CD14-positive monocyte (primary cell): ENCODE results near the gene MINK1. TPM values are rescaled to one million over a fixed set of nuclear protein-coding genes. Genes with fewer than 3 reads are reported as not detected.

ENCODE experiments used
- DNase-seq, 3 donors: peaks; one replicate each; pipeline ENCODE4 v3.0.0-alpha.2; 2011 to 2022
- H2AFZ ChIP-seq: 2 replicates; pipeline ENCODE4 v1.6.0; 2012; ENCODE audit warnings: mild to moderate bottlenecking, low read depth, low read length, inconsistent platforms; ENCODE audit not compliant: insufficient read depth, poor library complexity, severe bottlenecking
- H3K27ac ChIP-seq, 2 donors: 1 replicate in 1 of 2; 2 replicates in 1 of 2; pipeline ENCODE4 v1.5.1; 2012 to 2013; ENCODE audit warnings: low read length in 2 of 2, control low read depth in 1 of 2, inconsistent platforms in 1 of 2, low read depth in 1 of 2, mild to moderate bottlenecking in 1 of 2
- H3K27me3 ChIP-seq, 2 donors: one replicate each; pipeline versions ENCODE4 v1.6.0 to v1.6.1; 2011 to 2013; ENCODE audit warnings: low read length in 2 of 2; ENCODE audit not compliant: control insufficient read depth in 2 of 2, insufficient read depth in 2 of 2
- H3K36me3 ChIP-seq, 2 donors: replicated peaks in 1 of 2; 1 replicate in 1 of 2; 2 replicates in 1 of 2; pipeline versions ENCODE4 v1.5.1 to v1.6.1; 2012 to 2013; ENCODE audit warnings: low read length in 2 of 2, control low read depth in 1 of 2, inconsistent platforms in 1 of 2, mild to moderate bottlenecking in 1 of 2; ENCODE audit not compliant: insufficient read depth in 2 of 2, control insufficient read depth in 1 of 2
- H3K4me1 ChIP-seq, 2 donors: 1 replicate in 1 of 2; 2 replicates in 1 of 2; pipeline versions ENCODE4 v1.5.1 to v1.6.1; 2012 to 2013; ENCODE audit warnings: low read length in 2 of 2, control low read depth in 1 of 2, inconsistent platforms in 1 of 2, mild to moderate bottlenecking in 1 of 2, moderate library complexity in 1 of 2; ENCODE audit not compliant: insufficient read depth in 2 of 2, control insufficient read depth in 1 of 2
- H3K4me2 ChIP-seq: replicated peaks from 2 replicates; pipeline ENCODE3; 2012; ENCODE audit warnings: low read length, moderate library complexity, mild to moderate bottlenecking; ENCODE audit not compliant: poor library complexity, severe bottlenecking; ENCODE audit errors: extremely low read depth
- H3K4me3 ChIP-seq, 3 experiments: fragments of 200-600 bp in 1 of 3; sonication (generic) in 1 of 3; replicated peaks in 1 of 3; 1 replicate in 2 of 3; 2 replicates in 1 of 3; pipeline ENCODE4 v1.5.1; 2011 to 2013; ENCODE audit warnings: low read length in 3 of 3, mild to moderate bottlenecking in 3 of 3, control low read depth in 2 of 3, low read depth in 2 of 3, inconsistent platforms in 1 of 3, moderate library complexity in 1 of 3
- H3K79me2 ChIP-seq: 2 replicates; pipeline ENCODE4 v1.6.0; 2012; ENCODE audit warnings: mild to moderate bottlenecking, control low read depth, inconsistent platforms, low read length, moderate library complexity; ENCODE audit not compliant: insufficient read depth
- H3K9ac ChIP-seq: 2 replicates; pipeline ENCODE4 v1.6.0; 2017; ENCODE audit warnings: low read length, mild to moderate bottlenecking; ENCODE audit not compliant: insufficient read depth, poor library complexity, severe bottlenecking
- H3K9me3 ChIP-seq, 2 donors: replicated peaks in 1 of 2; 1 replicate in 1 of 2; 2 replicates in 1 of 2; pipeline versions ENCODE4 v1.5.1 to v1.6.1; 2012 to 2013; ENCODE audit warnings: low read length in 2 of 2, control low read depth in 1 of 2; ENCODE audit not compliant: control insufficient read depth in 1 of 2, insufficient read depth in 1 of 2
- H4K20me1 ChIP-seq: 2 replicates; pipeline ENCODE4 v1.6.0; 2012; ENCODE audit warnings: mild to moderate bottlenecking, low read length, control low read depth, moderate library complexity; ENCODE audit not compliant: insufficient read depth
- H3K27ac Mint-ChIP-seq, 7 donors: one replicate each; pipeline ENCODE4 v1.8.0; 2020; ENCODE audit warnings: mild to moderate bottlenecking in 7 of 7, mixed read lengths in 7 of 7, moderate library complexity in 6 of 7, inconsistent platforms in 2 of 7
- H3K27me3 Mint-ChIP-seq, 3 donors: one replicate each; pipeline ENCODE4 v1.8.0; 2021 to 2022; ENCODE audit warnings: low read depth in 3 of 3, mild to moderate bottlenecking in 3 of 3, mixed read lengths in 3 of 3, moderate library complexity in 3 of 3, inconsistent platforms in 1 of 3
- H3K36me3 Mint-ChIP-seq, 2 donors: one replicate each; pipeline ENCODE4 v1.8.0; 2020; ENCODE audit warnings: mixed read lengths in 2 of 2, inconsistent platforms in 1 of 2, mild to moderate bottlenecking in 1 of 2
- H3K4me1 Mint-ChIP-seq: one replicate; pipeline ENCODE4 v1.8.0; 2020; ENCODE audit warnings: mild to moderate bottlenecking, mixed read lengths
- H3K4me3 Mint-ChIP-seq, 2 donors: one replicate each; pipeline ENCODE4 v1.8.0; 2020; ENCODE audit warnings: mild to moderate bottlenecking in 2 of 2, mixed read lengths in 2 of 2, moderate library complexity in 1 of 2
- H3K9me3 Mint-ChIP-seq, 7 donors: one replicate each; pipeline ENCODE4 v1.8.0; 2020 to 2022; ENCODE audit warnings: mixed read lengths in 7 of 7, mild to moderate bottlenecking in 6 of 7, moderate library complexity in 6 of 7, inconsistent platforms in 2 of 7
- CTCF ChIP-seq: fragments of 200-600 bp; IDR thresholded peaks from one replicate; pipeline ENCODE4 v1.8.0; 2022; ENCODE audit warnings: antibody characterized with exemption, mild to moderate bottlenecking
- WGBS: methylation state at CpG from one replicate; pipeline ENCODE4 v1.1.5; 2013; ENCODE audit warnings: missing lambda C conversion rate; ENCODE audit not compliant: insufficient coverage; 5-methylcytosine and 5-hydroxymethylcytosine counted together
- intact Hi-C, 2 donors: fragments of 100-400 bp; cut with micrococcal nuclease; formaldehyde crosslinking; loops; one replicate each; pipeline versions ENCODE4 v1.15.0 to v1.15.1; 2023
- polyA plus RNA-seq, 3 donors: library from polyadenylated mRNA; depleted of rRNA in 1 of 3; unstranded in 2 of 3; stranded (reverse) in 1 of 3; fragments of 300-500 nt in 2 of 3; fragments of >200 nt in 1 of 3; fragmentation: Illumina TruSeq in 2 of 3; gene quantifications; 1 replicate in 2 of 3; 2 replicates in 1 of 3; pipeline ENCODE4 v1.2.3, GENCODE V29; 2012 to 2021

Gene MINK1
- polyA plus RNA-seq, 3 donors: 3.2 to 159 (median 7.2) TPM

GRCh38 chr17:4892499-4893221 is 59.5 kb downstream of the MINK1 start:
- Histone ChIP-seq H3K27me3 (no peaks in the 10 kb centered on the region), H3K27ac (no peak overlapping the region), H3K4me2 (no peak overlapping the region), H3K36me3 (peaks cover 82 to 90% of the 10 kb centered on the region in 2 donors), H3K9me3 (no peaks in the 10 kb centered on the region), H3K9ac (no peak overlapping the region), H2AFZ (no peak overlapping the region), H3K79me2 (no peaks in the 10 kb centered on the region), H3K4me1 (no peaks in the 10 kb centered on the region), H3K4me3 (no peak overlapping the region), H4K20me1 (peaks cover 4% of the 10 kb centered on the region)
- Mint-ChIP-seq H3K9me3 (peaks cover 0 to 2% (median 0%) of the 10 kb centered on the region in 7 donors), H3K36me3 (peaks cover 75 to 92% of the 10 kb centered on the region in 2 donors), H3K4me1 (peaks cover 2% of the 10 kb centered on the region), H3K27me3 (peaks cover 0 to 1% (median 1%) of the 10 kb centered on the region in 3 donors), H3K4me3 (no peak overlapping the region), H3K27ac (peak overlapping the region in 2 of 7 donors; percentile 66 to 70)
- TF ChIP-seq CTCF: no peak
- intact Hi-C loops: no loop called here
- WGBS: 94% methylated on average over 17 of the region's 23 CpGs
- peak in 1 of 3 donors; percentile 6 for DNase-seq

DNA sequence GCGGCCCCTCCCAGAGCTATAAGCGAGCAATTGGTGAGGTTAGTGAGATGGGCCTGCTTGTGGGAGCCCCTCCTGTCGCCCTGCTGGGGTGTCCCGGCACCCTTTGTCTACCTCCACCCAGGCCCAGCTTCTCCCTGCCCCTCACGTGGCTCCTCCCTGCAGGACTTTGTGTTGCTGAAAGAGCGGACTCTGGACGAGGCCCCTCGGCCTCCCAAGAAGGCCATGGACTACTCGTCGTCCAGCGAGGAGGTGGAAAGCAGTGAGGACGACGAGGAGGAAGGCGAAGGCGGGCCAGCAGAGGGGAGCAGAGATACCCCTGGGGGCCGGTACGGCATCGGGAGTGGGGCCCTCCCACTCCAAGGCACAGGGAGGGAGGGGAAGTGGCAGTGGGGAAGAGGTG is 60.1 kb downstream of the MINK1 start:
- Histone ChIP-seq H2AFZ (no peak overlapping the region), H3K4me2 (no peak overlapping the region), H3K4me3 (no peak overlapping the region), H3K9ac (no peak overlapping the region), H3K9me3 (no peaks in the 10 kb centered on the region), H3K4me1 (peaks cover 0 to under 1% of the 10 kb centered on the region in 2 donors), H3K27me3 (no peaks in the 10 kb centered on the region), H3K27ac (no peak overlapping the region), H3K79me2 (no peaks in the 10 kb centered on the region), H3K36me3 (peaks cover 77 to 85% of the 10 kb centered on the region in 2 donors), H4K20me1 (peaks cover 4% of the 10 kb centered on the region)
- Mint-ChIP-seq H3K9me3 (peaks cover 0 to 2% (median 0%) of the 10 kb centered on the region in 7 donors), H3K36me3 (peaks cover 70 to 89% of the 10 kb centered on the region in 2 donors), H3K4me3 (no peak overlapping the region), H3K27ac (no peak overlapping the region), H3K27me3 (peaks cover 3 to 5% (median 4%) of the 10 kb centered on the region in 3 donors), H3K4me1 (peaks cover 2% of the 10 kb centered on the region)
- DNase-seq: no peak
- no peak for TF ChIP-seq CTCF
- WGBS: 94% methylated on average over 8 of the region's 18 CpGs
- intact Hi-C loops: no loop called here
